GM12878 (cell line): Measurements from ENCODE around the gene KRTAP5-2. TPM values are rescaled to one million over a fixed set of nuclear protein-coding genes. Genes with fewer than 3 reads are reported as not detected.

Experiments used
- ATAC-seq: fragments of 200-7000 bp; cut with Tn5 transposase; 3 replicates; pipeline ENCODE4 v1.9.1; 2020; ENCODE audit warnings: mild to moderate bottlenecking, moderate library complexity
- BruUV-seq: library from RNA; stranded (reverse); fragments of 400-500 nt; replicated peaks from 2 replicates; lab custom pipeline; 2021; lab: Mats Ljungman, UMichigan
- CTCF ChIA-PET: fragments of 300-600 bp; sonication (Branson Sonifier 250); formaldehyde crosslinking; extraction: SDS; loops from one replicate; lab custom pipeline; 2021; ENCODE audit warnings: inconsistent platforms; lab: Yijun Ruan, JAX
- POLR2A ChIA-PET: fragments of 350-600 bp; formaldehyde crosslinking; extraction: SDS; loops from one replicate; lab custom pipeline; 2021; ENCODE audit warnings: inconsistent platforms; lab: Charles Lee
- RAD21 ChIA-PET: fragments of 300-600 bp; sonication (Branson Sonifier 250); formaldehyde crosslinking; loops from one replicate; lab custom pipeline; 2023; ENCODE audit warnings: antibody characterized with exemption; ENCODE audit not compliant: unreplicated experiment; lab: Charles Lee
- SMC1A ChIA-PET: fragments of 300-600 bp; sonication (Branson Sonifier 250); formaldehyde crosslinking; loops from one replicate; lab custom pipeline; 2023; ENCODE audit not compliant: unreplicated experiment, uncharacterized antibody; lab: Charles Lee
- DNase-seq: peaks from one replicate; pipeline ENCODE4 v3.0.0-alpha.2; 2011; ENCODE audit warnings: low read depth, low spot score
- FAIRE-seq: peaks from 3 replicates; lab custom pipeline; 2011; peaks lifted over from hg19 to GRCh38; lab: Jason Lieb, UNC
- H2AFZ ChIP-seq: 2 replicates; pipeline ENCODE4 v1.6.0; 2011; ENCODE audit warnings: low read depth, low read length, control low read depth; ENCODE audit not compliant: control insufficient read depth
- H3K27ac ChIP-seq: 2 replicates; pipeline ENCODE4 v1.5.1; 2011; ENCODE audit warnings: control low read depth; ENCODE audit not compliant: control insufficient read depth, insufficient read depth
- H3K27me3 ChIP-seq, 2 experiments: replicated peaks in 1 of 2; 2 replicates each; pipeline versions ENCODE4 v1.6.0 to v1.6.1; 2011; ENCODE audit warnings: low read length in 1 of 2; ENCODE audit not compliant: control insufficient read depth in 2 of 2, insufficient read depth in 2 of 2
- H3K36me3 ChIP-seq, 2 experiments: 2 replicates each; pipeline ENCODE4 v1.5.1; 2011; ENCODE audit warnings: low read length in 1 of 2; ENCODE audit not compliant: control insufficient read depth in 2 of 2, insufficient read depth in 2 of 2
- H3K4me1 ChIP-seq: 2 replicates; pipeline ENCODE4 v1.6.1; 2011; ENCODE audit warnings: mild to moderate bottlenecking, low read length, moderate library complexity, mixed read lengths; ENCODE audit not compliant: control insufficient read depth, insufficient read depth
- H3K4me2 ChIP-seq: 2 replicates; pipeline ENCODE4 v1.6.0; 2011; ENCODE audit warnings: control low read depth; ENCODE audit not compliant: control insufficient read depth, insufficient read depth
- H3K4me3 ChIP-seq: fragments of 200-600 bp; sonication (generic); 2 replicates; pipeline ENCODE4 v1.5.1; 2016
- H3K79me2 ChIP-seq: 2 replicates; pipeline ENCODE4 v1.6.0; 2011; ENCODE audit warnings: low read length; ENCODE audit not compliant: control insufficient read depth, insufficient read depth
- H3K9ac ChIP-seq: 2 replicates; pipeline ENCODE4 v1.8.0; 2011; ENCODE audit warnings: low read length, control low read depth, mixed read lengths; ENCODE audit not compliant: control insufficient read depth, insufficient read depth
- H3K9me3 ChIP-seq: replicated peaks from 3 replicates; pipeline ENCODE4 v1.5.1; 2011; ENCODE audit warnings: mild to moderate bottlenecking, low read length; ENCODE audit not compliant: control insufficient read depth, insufficient read depth
- H4K20me1 ChIP-seq: 2 replicates; pipeline ENCODE4 v1.6.0; 2011; ENCODE audit not compliant: control insufficient read depth, insufficient read depth
- ATF3 ChIP-seq: IDR thresholded peaks from 2 replicates; pipeline ENCODE4 v1.6.1; 2011; ENCODE audit warnings: low read depth, mild to moderate bottlenecking, low read length, moderate library complexity, borderline replicate concordance; ENCODE audit errors: extremely low read depth
- CBX5 ChIP-seq: sonication (generic); IDR thresholded peaks from 2 replicates; pipeline ENCODE4 v1.6.1; 2016; ENCODE audit warnings: low read depth, moderate library complexity, mild to moderate bottlenecking, inconsistent platforms
- HCFC1 ChIP-seq: fragments of 150-350 bp; IDR thresholded peaks from 2 replicates; pipeline ENCODE4 v1.6.1; 2014; ENCODE audit warnings: low read length
- JUNB ChIP-seq: IDR thresholded peaks from 2 replicates; pipeline ENCODE4 v1.6.1; 2016; ENCODE audit warnings: antibody characterized with exemption, mild to moderate bottlenecking
- MEF2B ChIP-seq: fragments of 450-650 bp; IDR thresholded peaks from 2 replicates; pipeline ENCODE4 v1.6.1; 2018; ENCODE audit warnings: mild to moderate bottlenecking, moderate library complexity; ENCODE audit not compliant: partially characterized antibody, poor library complexity, severe bottlenecking
- NFYB ChIP-seq: IDR thresholded peaks from 2 replicates; pipeline ENCODE4 v1.6.1; 2011; ENCODE audit warnings: low read depth, mild to moderate bottlenecking, low read length, improper control_type of control experiment, moderate library complexity; ENCODE audit not compliant: insufficient read depth
- POU2F2 ChIP-seq: IDR thresholded peaks from 3 replicates; pipeline ENCODE4 v1.6.1; 2011; ENCODE audit warnings: low read depth, mild to moderate bottlenecking, low read length, borderline replicate concordance
- RB1 ChIP-seq: fragments of 450-650 bp; formaldehyde crosslinking; IDR thresholded peaks from 2 replicates; pipeline ENCODE4 v1.6.1; 2017; ENCODE audit warnings: mild to moderate bottlenecking, borderline replicate concordance
- SREBF1 ChIP-seq: IDR thresholded peaks from 2 replicates; pipeline ENCODE4 v1.6.1; 2012; ENCODE audit warnings: mild to moderate bottlenecking, low read length
- STAT3 ChIP-seq: IDR thresholded peaks from 2 replicates; pipeline ENCODE4 v1.6.1; 2011; ENCODE audit warnings: low read depth, low read length, improper control_type of control experiment
- ZNF274 ChIP-seq: IDR thresholded peaks from one replicate; pipeline ENCODE4 v1.8.0; 2011; ENCODE audit not compliant: insufficient read length, insufficient read depth
- ZSCAN29 ChIP-seq: fragments of 450-650 bp; IDR thresholded peaks from 2 replicates; pipeline ENCODE4 v1.6.1; 2017; ENCODE audit warnings: mild to moderate bottlenecking, moderate library complexity
- WGBS: methylation state at CpG from one replicate; pipeline ENCODE4 v1.1.6; 2016; ENCODE audit warnings: low lambda C conversion rate; ENCODE audit not compliant: insufficient replicate concordance, insufficient coverage; ENCODE audit errors: missing lambda C conversion rate; 5-methylcytosine and 5-hydroxymethylcytosine counted together
- in situ Hi-C: fragments of 300-500 bp; cut with MboI; formaldehyde crosslinking; loops from 9 replicates; pipeline ENCODE4 v1.14.3; 2018; ENCODE audit warnings: mixed read lengths
- intact Hi-C: fragments of 100-400 bp; cut with micrococcal nuclease; formaldehyde crosslinking; loops from one replicate; pipeline ENCODE4 v1.14.2; 2022; ENCODE audit not compliant: unreplicated experiment
- polyA plus RNA-seq, 11 experiments: library from polyadenylated mRNA; depleted of rRNA in 4 of 11; unstranded in 6 of 11; stranded (reverse) in 5 of 11; fragments of >200 nt; fragmentation: Nextera tagmentation in 4 of 11; fragmentation: Illumina TruSeq in 1 of 11; extraction: Ambion mirVana in 4 of 11; extraction: Trizol in 1 of 11; gene quantifications; 1 replicate in 1 of 11; 2 replicates in 10 of 11; pipeline versions ENCODE4 v1.2.1 to v1.2.3, GENCODE V29; 2011 to 2016; ENCODE audit warnings: inconsistent platforms in 2 of 11, missing spikeins in 2 of 11, low read depth in 1 of 11
- total RNA-seq, 4 experiments: library from RNA; depleted of rRNA in 3 of 4; stranded (reverse); fragments of >200 nt in 3 of 4; fragmentation: Illumina TruSeq in 1 of 4; extraction: Trizol in 1 of 4; gene quantifications; 2 replicates each; pipeline versions ENCODE4 v1.2.1 to v1.2.3, GENCODE V29; 2013 to 2021
- TF ChIP-seq, protein P1 (sequence below), 3 experiments: IDR thresholded peaks in 2 of 3; conservative IDR thresholded peaks in 1 of 3; 2 replicates each; pipeline ENCODE4 v1.5.1; 2011; ENCODE audit warnings: low read depth in 3 of 3, low read length in 3 of 3, mild to moderate bottlenecking in 3 of 3, control low read depth in 2 of 3, moderate library complexity in 2 of 3, inconsistent platforms in 1 of 3, mixed read lengths in 1 of 3; ENCODE audit not compliant: control insufficient read depth in 2 of 3, insufficient read depth in 1 of 3; ENCODE audit errors: extremely low read depth in 1 of 3
- TF ChIP-seq, protein P2 (sequence below): IDR thresholded peaks from 2 replicates; pipeline ENCODE4 v1.6.1; 2012; ENCODE audit warnings: low read depth, low read length, improper control_type of control experiment

The KRTAP5-2 gene
- total and polyA plus RNA-seq, 10 of the 15 experiments (the other 5 are each of a cell fraction or from before 2014, with no cell fraction given): not detected

DNA sequence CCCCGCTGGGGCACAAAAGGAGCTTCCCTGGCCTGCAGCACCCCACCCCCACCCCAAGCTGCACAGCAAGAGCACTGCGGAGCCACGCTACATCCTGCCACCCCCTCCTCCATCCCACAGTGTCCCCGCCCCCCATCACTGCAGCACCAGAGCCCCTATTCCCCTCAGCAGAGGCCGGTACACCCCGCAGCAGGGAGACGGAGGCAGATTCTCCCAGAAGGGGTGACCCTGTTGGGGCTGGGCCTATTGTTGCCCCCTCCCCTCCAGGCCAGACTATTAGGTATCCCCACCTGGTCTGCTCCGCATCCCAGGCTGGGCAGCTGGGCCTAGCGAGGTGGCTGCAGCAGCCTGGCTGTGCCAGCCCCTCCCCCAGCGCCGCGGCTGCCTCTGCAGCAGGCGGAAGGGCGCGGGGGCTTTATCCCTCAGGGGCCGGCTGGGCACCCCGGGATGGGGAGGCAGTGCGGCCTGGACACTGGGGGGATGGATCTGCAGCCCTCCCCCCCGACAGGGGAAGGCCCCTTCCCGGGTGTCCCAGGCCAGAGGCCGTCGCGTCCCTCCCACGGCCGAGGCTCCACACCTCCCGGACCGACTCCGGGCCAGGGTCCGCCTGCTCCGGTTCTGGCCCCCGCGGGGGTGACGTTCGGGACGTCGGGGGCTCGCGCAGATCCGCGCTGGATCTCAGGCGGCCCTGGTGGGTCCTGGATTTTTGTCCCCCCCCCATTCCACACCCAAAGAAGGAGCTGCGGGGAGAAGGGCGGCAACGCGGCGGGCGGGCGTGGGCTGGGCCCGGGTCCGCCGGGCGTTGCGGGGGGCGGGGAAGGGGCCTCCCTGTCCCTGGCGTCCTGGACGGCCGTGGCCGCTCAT, 27.0 kb downstream of the KRTAP5-2 start:
- RAD21 ChIA-PET: interaction anchor here (1.1 kb wide), 1 partner anchor 33 kb away, joined by 3 read pairs; no protein-coding TSS in a partner anchor
- no peaks in the 10 kb centered on the region for H3K9me3 ChIP-seq
- H3K4me3 ChIP-seq: no peak overlapping the region
- no peak overlapping the region for H3K9ac ChIP-seq
- FAIRE-seq (no peak), DNase-seq (no peak), ATAC-seq (no peak)
- H3K4me2 ChIP-seq: no peak overlapping the region
- POLR2A ChIA-PET: no interaction called here
- WGBS: 9% methylated on average over 9 of the region's 58 CpGs
- TF ChIP-seq JUNB: no peak
- TF ChIP-seq STAT3: no peak
- TF ChIP-seq NFYB: no peak
- TF ChIP-seq SREBF1: no peak
- no peak for TF ChIP-seq POU2F2
- no peak overlapping the region for H3K27ac ChIP-seq
- peaks cover 3 to 10% of the 10 kb centered on the region in 2 experiments; a peak in 3 of 4 replicates for H3K27me3 ChIP-seq
- SMC1A ChIA-PET: no interaction called here
- no TSS peak for BruUV-seq
- no peak overlapping the region for H2AFZ ChIP-seq
- intact Hi-C loops: loop anchor here (10.0 kb wide), 2 partner anchors 266 to 456 kb away; partner anchors contain the start of gene TOLLIP
- H4K20me1 ChIP-seq: no peaks in the 10 kb centered on the region
- CTCF ChIA-PET: no interaction called here
- no peaks in the 10 kb centered on the region for H3K4me1 ChIP-seq
- H3K79me2 ChIP-seq: no peaks in the 10 kb centered on the region
- in situ Hi-C loops: no loop called here
- no peaks in the 10 kb centered on the region for H3K36me3 ChIP-seq

DNA sequence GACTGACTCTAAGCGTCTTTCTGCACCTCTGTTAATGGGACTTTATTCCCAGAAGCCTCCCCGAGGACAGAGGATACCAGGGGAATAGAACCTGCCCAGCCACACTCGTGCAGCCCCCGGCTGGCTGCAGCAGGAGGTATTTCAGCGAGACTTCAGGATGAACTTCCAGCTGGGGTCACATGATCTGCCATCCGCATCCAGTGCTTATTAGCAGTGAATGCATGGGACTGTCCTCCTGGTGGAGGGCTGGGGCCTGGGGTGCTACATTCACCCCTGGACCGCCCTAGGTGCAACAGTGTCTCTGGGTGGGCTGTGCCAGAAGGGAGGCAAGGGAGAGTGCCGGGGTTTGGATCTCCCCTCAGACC, 27.6 kb downstream of the KRTAP5-2 start:
- intact Hi-C loops: loop anchor here (10.0 kb wide), 2 partner anchors 266 to 456 kb away; partner anchors contain the start of gene TOLLIP
- TF ChIP-seq HCFC1 (no peak), ZNF274 (no peak), JUNB (no peak), RB1 (no peak), ATF3 (no peak), CBX5 (no peak), MEF2B (no peak), ZSCAN29 (no peak)
- TF ChIP-seq, protein P1, sequence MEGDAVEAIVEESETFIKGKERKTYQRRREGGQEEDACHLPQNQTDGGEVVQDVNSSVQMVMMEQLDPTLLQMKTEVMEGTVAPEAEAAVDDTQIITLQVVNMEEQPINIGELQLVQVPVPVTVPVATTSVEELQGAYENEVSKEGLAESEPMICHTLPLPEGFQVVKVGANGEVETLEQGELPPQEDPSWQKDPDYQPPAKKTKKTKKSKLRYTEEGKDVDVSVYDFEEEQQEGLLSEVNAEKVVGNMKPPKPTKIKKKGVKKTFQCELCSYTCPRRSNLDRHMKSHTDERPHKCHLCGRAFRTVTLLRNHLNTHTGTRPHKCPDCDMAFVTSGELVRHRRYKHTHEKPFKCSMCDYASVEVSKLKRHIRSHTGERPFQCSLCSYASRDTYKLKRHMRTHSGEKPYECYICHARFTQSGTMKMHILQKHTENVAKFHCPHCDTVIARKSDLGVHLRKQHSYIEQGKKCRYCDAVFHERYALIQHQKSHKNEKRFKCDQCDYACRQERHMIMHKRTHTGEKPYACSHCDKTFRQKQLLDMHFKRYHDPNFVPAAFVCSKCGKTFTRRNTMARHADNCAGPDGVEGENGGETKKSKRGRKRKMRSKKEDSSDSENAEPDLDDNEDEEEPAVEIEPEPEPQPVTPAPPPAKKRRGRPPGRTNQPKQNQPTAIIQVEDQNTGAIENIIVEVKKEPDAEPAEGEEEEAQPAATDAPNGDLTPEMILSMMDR (IDR thresholded peaks at IDR 0.05 in 2 of 3, conservative IDR thresholded peaks at IDR 0.05 in 1 of 3; ENCODE audit: control insufficient read depth in 2 of 3, extremely low read depth in 1 of 3, insufficient read depth in 1 of 3, low read depth in 3 of 3, low read length in 3 of 3): no peak
- TF ChIP-seq, protein P2, sequence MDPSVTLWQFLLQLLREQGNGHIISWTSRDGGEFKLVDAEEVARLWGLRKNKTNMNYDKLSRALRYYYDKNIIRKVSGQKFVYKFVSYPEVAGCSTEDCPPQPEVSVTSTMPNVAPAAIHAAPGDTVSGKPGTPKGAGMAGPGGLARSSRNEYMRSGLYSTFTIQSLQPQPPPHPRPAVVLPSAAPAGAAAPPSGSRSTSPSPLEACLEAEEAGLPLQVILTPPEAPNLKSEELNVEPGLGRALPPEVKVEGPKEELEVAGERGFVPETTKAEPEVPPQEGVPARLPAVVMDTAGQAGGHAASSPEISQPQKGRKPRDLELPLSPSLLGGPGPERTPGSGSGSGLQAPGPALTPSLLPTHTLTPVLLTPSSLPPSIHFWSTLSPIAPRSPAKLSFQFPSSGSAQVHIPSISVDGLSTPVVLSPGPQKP: no peak

More for the DNA sequence above, 27.6 kb downstream of the KRTAP5-2 start:
- no peaks in the 10 kb centered on the region for H3K9me3 ChIP-seq
- H3K36me3 ChIP-seq: no peaks in the 10 kb centered on the region
- no peak overlapping the region for H3K4me2 ChIP-seq
- H3K79me2 ChIP-seq: no peaks in the 10 kb centered on the region
- H3K4me1 ChIP-seq: no peaks in the 10 kb centered on the region
- ChIA-PET CTCF (no interaction called here), SMC1A (no interaction called here), RAD21 (no interaction called here), POLR2A (no interaction called here)
- H2AFZ ChIP-seq: no peak overlapping the region
- H3K27me3 ChIP-seq: peaks cover 3 to 10% of the 10 kb centered on the region in 2 experiments; a peak in 3 of 4 replicates
- in situ Hi-C loops: no loop called here
- no peak overlapping the region for H3K9ac ChIP-seq
- no peak overlapping the region for H3K27ac ChIP-seq
- no peak for FAIRE-seq
- no TSS peak for BruUV-seq
- no peak overlapping the region for H3K4me3 ChIP-seq
- WGBS: 41% methylated on average over 7 of the region's 8 CpGs
- DNase-seq: no peak
- H4K20me1 ChIP-seq: no peaks in the 10 kb centered on the region
- no peak for ATAC-seq
